ENCODE measurements around the gene PSMA2.

Gene PSMA2

GRCh38 chr7:42931834-42932651 lies at the start of gene PSMA2, which contains the start of gene MRPL32:
Gene PSMA2 (minus strand): TSS chr7:42932174. CDS start chr7:42932158, 16 bp downstream.
Gene MRPL32 (plus strand): TSS chr7:42932376. CDS start chr7:42932387, 11 bp downstream.
- DNase-seq (ENCODE audit: low spot score), result peak; percentile 95

GRCh38 chr7:42981601-42982000 lies 49.6 kb upstream of the PSMA2 start:
- no peak for DNase-seq (ENCODE audit: low spot score)

- DNase-seq (ENCODE audit: low spot score), result no peak
Measured at GRCh38 chr7:42980514-42980913, 48.5 kb upstream of the PSMA2 start.

- no peak for DNase-seq (ENCODE audit: low spot score)
Measured at GRCh38 chr7:42980084-42980483, 48.1 kb upstream of the PSMA2 start.

- no peak for DNase-seq (ENCODE audit: low spot score)
Measured at GRCh38 chr7:42978496-42978895, 46.5 kb upstream of the PSMA2 start.

GRCh38 chr7:42976371-42976770 lies 44.4 kb upstream of the PSMA2 start:
- DNase-seq (ENCODE audit: low spot score), result no peak

GRCh38 chr7:42972699-42973500 lies 40.9 kb upstream of the PSMA2 start:
- DNase-seq (ENCODE audit: low spot score), result no peak

- no peak for DNase-seq (ENCODE audit: low spot score)
Measured at GRCh38 chr7:42967391-42967790, 35.4 kb upstream of the PSMA2 start.

- DNase-seq (ENCODE audit: low spot score), result no peak
Measured at GRCh38 chr7:42964849-42965805, 33.2 kb upstream of the PSMA2 start.

- DNase-seq (ENCODE audit: low spot score), result no peak
Measured at GRCh38 chr7:42964293-42964692, 32.3 kb upstream of the PSMA2 start.

GRCh38 chr7:42961170-42961569 lies 29.2 kb upstream of the PSMA2 start:
- no peak for DNase-seq (ENCODE audit: low spot score)

GRCh38 chr7:42960762-42961161 lies 28.8 kb upstream of the PSMA2 start:
- no peak for DNase-seq (ENCODE audit: low spot score)

GRCh38 chr7:42959549-42959948 lies 27.6 kb upstream of the PSMA2 start:
- DNase-seq (ENCODE audit: low spot score), result no peak

- DNase-seq (ENCODE audit: low spot score), result no peak
Measured at GRCh38 chr7:42956062-42956461, 24.1 kb upstream of the PSMA2 start.

- DNase-seq (ENCODE audit: low spot score), result no peak
Measured at GRCh38 chr7:42953994-42954393, 22.0 kb upstream of the PSMA2 start.

- DNase-seq (ENCODE audit: low spot score), result no peak
Measured at GRCh38 chr7:42952328-42952727, 20.4 kb upstream of the PSMA2 start.

- no peak for DNase-seq (ENCODE audit: low spot score)
Measured at GRCh38 chr7:42950417-42950816, 18.4 kb upstream of the PSMA2 start.

GRCh38 chr7:42947521-42947920 lies 15.5 kb upstream of the PSMA2 start:
- DNase-seq (ENCODE audit: low spot score), result no peak

GRCh38 chr7:42946627-42946950 lies 14.6 kb upstream of the PSMA2 start:
- DNase-seq (ENCODE audit: low spot score), result no peak

- DNase-seq (ENCODE audit: low spot score), result no peak
Measured at GRCh38 chr7:42945821-42946626, 14.1 kb upstream of the PSMA2 start.

Data from left forelimb (tissue), 1 donor.